Smooth muscle cell (in vitro differentiated cells): ENCODE measurements around the gene DYRK4. TPM values are rescaled to one million over a fixed set of nuclear protein-coding genes. Genes with fewer than 3 reads are reported as not detected.

Experiments
- DNase-seq: peaks from one replicate; lab custom pipeline; 2025; ENCODE audit not compliant: unreplicated experiment; lab: John Stamatoyannopoulos, UW
- H2AFZ ChIP-seq: fragments of 200-600 bp; sonication (generic); 2 replicates; pipeline ENCODE4 v1.6.0; 2016; ENCODE audit warnings: antibody characterized with exemption, low read depth, mild to moderate bottlenecking
- H3F3A ChIP-seq: fragments of 200-600 bp; sonication (generic); 2 replicates; pipeline ENCODE4 v1.6.0; 2017; ENCODE audit warnings: antibody characterized with exemption, low read depth
- H3K27ac ChIP-seq: fragments of 200-600 bp; sonication (generic); 2 replicates; pipeline ENCODE4 v1.5.1; 2016; ENCODE audit warnings: low read depth, mild to moderate bottlenecking
- H3K27me3 ChIP-seq: fragments of 200-600 bp; sonication (generic); 2 replicates; pipeline ENCODE4 v1.6.1; 2016; ENCODE audit warnings: low read depth, mild to moderate bottlenecking
- H3K36me3 ChIP-seq: fragments of 200-600 bp; sonication (generic); 2 replicates; pipeline ENCODE4 v1.5.1; 2016; ENCODE audit warnings: low read depth
- H3K4me1 ChIP-seq: fragments of 200-600 bp; sonication (generic); 2 replicates; pipeline ENCODE4 v1.5.1; 2016; ENCODE audit warnings: low read depth
- H3K4me2 ChIP-seq: fragments of 200-600 bp; sonication (generic); 2 replicates; pipeline ENCODE4 v1.6.0; 2016; ENCODE audit warnings: mild to moderate bottlenecking
- H3K4me3 ChIP-seq: fragments of 200-600 bp; sonication (generic); 2 replicates; pipeline ENCODE4 v1.5.1; 2016; ENCODE audit warnings: mild to moderate bottlenecking
- H3K79me2 ChIP-seq: fragments of 200-600 bp; sonication (generic); 2 replicates; pipeline ENCODE4 v1.6.0; 2016; ENCODE audit warnings: low read depth, mild to moderate bottlenecking
- H3K9ac ChIP-seq: fragments of 200-600 bp; sonication (generic); 2 replicates; pipeline ENCODE4 v1.6.0; 2016; ENCODE audit warnings: low read depth
- H3K9me3 ChIP-seq: fragments of 200-600 bp; sonication (generic); replicated peaks from 2 replicates; pipeline ENCODE4 v1.5.1; 2016; ENCODE audit warnings: low read depth
- H4K20me1 ChIP-seq: fragments of 200-600 bp; sonication (generic); 2 replicates; pipeline ENCODE4 v1.6.0; 2016; ENCODE audit warnings: low read depth
- WGBS: methylation state at CpG from one replicate; pipeline ENCODE4 v1.1.7; 2016; ENCODE audit warnings: low lambda C conversion rate; 5-methylcytosine and 5-hydroxymethylcytosine counted together
- polyA plus RNA-seq: library from polyadenylated mRNA; unstranded; fragments of >200 nt; fragmentation: Nextera tagmentation; extraction: Ambion mirVana; gene quantifications from 2 replicates; pipeline ENCODE4 v1.2.1, GENCODE V29; 2016
- total RNA-seq: library from RNA; depleted of rRNA; stranded (reverse); fragments of >200 nt; gene quantifications from 2 replicates; pipeline ENCODE4 v1.2.3, GENCODE V29; 2014
- TF ChIP-seq, protein P1 (sequence below): fragments of 200-600 bp; sonication (generic); IDR thresholded peaks from 2 replicates; pipeline ENCODE4 v1.5.1; 2017; ENCODE audit warnings: borderline replicate concordance, mild to moderate bottlenecking, antibody characterized with exemption; ENCODE audit not compliant: insufficient read depth, poor library complexity, severe bottlenecking

DYRK4 gene
- total and polyA plus RNA-seq, 2 experiments from 2014 or later = 27.1 to 61.6 TPM

- H3K27ac ChIP-seq = no peak overlapping the region
- H3K9ac ChIP-seq = no peak overlapping the region
- no peak overlapping the region for H2AFZ ChIP-seq
- H3K9me3 ChIP-seq = no peaks in the 10 kb centered on the region
- WGBS = 96% methylated on average over 2 of the region's 2 CpGs
- H3K4me2 ChIP-seq = no peak overlapping the region
- no peaks in the 10 kb centered on the region for H4K20me1 ChIP-seq
- no peaks in the 10 kb centered on the region for H3K27me3 ChIP-seq
- H3K4me1 ChIP-seq = peaks cover 4% of the 10 kb centered on the region
- TF ChIP-seq, protein P1, sequence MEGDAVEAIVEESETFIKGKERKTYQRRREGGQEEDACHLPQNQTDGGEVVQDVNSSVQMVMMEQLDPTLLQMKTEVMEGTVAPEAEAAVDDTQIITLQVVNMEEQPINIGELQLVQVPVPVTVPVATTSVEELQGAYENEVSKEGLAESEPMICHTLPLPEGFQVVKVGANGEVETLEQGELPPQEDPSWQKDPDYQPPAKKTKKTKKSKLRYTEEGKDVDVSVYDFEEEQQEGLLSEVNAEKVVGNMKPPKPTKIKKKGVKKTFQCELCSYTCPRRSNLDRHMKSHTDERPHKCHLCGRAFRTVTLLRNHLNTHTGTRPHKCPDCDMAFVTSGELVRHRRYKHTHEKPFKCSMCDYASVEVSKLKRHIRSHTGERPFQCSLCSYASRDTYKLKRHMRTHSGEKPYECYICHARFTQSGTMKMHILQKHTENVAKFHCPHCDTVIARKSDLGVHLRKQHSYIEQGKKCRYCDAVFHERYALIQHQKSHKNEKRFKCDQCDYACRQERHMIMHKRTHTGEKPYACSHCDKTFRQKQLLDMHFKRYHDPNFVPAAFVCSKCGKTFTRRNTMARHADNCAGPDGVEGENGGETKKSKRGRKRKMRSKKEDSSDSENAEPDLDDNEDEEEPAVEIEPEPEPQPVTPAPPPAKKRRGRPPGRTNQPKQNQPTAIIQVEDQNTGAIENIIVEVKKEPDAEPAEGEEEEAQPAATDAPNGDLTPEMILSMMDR = no peak
- H3K4me3 ChIP-seq = no peak overlapping the region
- DNase-seq = no peak
- H3K36me3 ChIP-seq = no peaks in the 10 kb centered on the region
- peaks cover 3% of the 10 kb centered on the region for H3F3A ChIP-seq
- no peaks in the 10 kb centered on the region for H3K79me2 ChIP-seq
Observed at GRCh38 chr12:4558171-4558570, 3.8 kb upstream of the DYRK4 start.

GRCh38 chr12:4563336-4563735, 1.3 kb downstream of the DYRK4 start:
- 17% methylated on average over 3 of the region's 3 CpGs for WGBS
- no peaks in the 10 kb centered on the region for H4K20me1 ChIP-seq
- no peaks in the 10 kb centered on the region for H3K79me2 ChIP-seq
- no peak overlapping the region for H3K4me2 ChIP-seq
- no peak overlapping the region for H3K4me3 ChIP-seq
- no peak overlapping the region for H3K27ac ChIP-seq
- no peaks in the 10 kb centered on the region for H3K36me3 ChIP-seq
- H3K4me1 ChIP-seq = peaks cover 4% of the 10 kb centered on the region
- no peak for DNase-seq
- peaks cover 39% of the 10 kb centered on the region for H3K27me3 ChIP-seq
- TF ChIP-seq, protein P1 = no peak
- H3F3A ChIP-seq = peaks cover 3% of the 10 kb centered on the region
- H3K9me3 ChIP-seq = no peaks in the 10 kb centered on the region
- H2AFZ ChIP-seq = no peak overlapping the region
- no peak overlapping the region for H3K9ac ChIP-seq

- TF ChIP-seq, protein P1 = no peak
- H3K4me3 ChIP-seq = no peak overlapping the region
- H3K4me2 ChIP-seq = no peak overlapping the region
- no peak overlapping the region for H3K9ac ChIP-seq
- peaks cover 3% of the 10 kb centered on the region for H3F3A ChIP-seq
- H2AFZ ChIP-seq = no peak overlapping the region
- no peaks in the 10 kb centered on the region for H3K79me2 ChIP-seq
- 96% methylated on average over 5 of the region's 5 CpGs for WGBS
- no peaks in the 10 kb centered on the region for H4K20me1 ChIP-seq
- H3K27ac ChIP-seq = no peak overlapping the region
- no peak for DNase-seq
- peaks cover 39% of the 10 kb centered on the region for H3K27me3 ChIP-seq
- H3K9me3 ChIP-seq = no peaks in the 10 kb centered on the region
- H3K4me1 ChIP-seq = peaks cover 4% of the 10 kb centered on the region
- no peaks in the 10 kb centered on the region for H3K36me3 ChIP-seq
Observed at GRCh38 chr12:4564818-4565217, 2.8 kb downstream of the DYRK4 start.

GRCh38 chr12:4566474-4566873, 4.5 kb downstream of the DYRK4 start:
- no peak for DNase-seq
- H3K4me3 ChIP-seq = no peak overlapping the region
- H3K27ac ChIP-seq = no peak overlapping the region
- H3K9ac ChIP-seq = no peak overlapping the region
- H3K79me2 ChIP-seq = no peaks in the 10 kb centered on the region
- H3K36me3 ChIP-seq = no peaks in the 10 kb centered on the region
- peaks cover 3% of the 10 kb centered on the region for H3F3A ChIP-seq
- H3K27me3 ChIP-seq = peaks cover 39% of the 10 kb centered on the region
- 85% methylated on average over 2 of the region's 2 CpGs for WGBS
- H2AFZ ChIP-seq = no peak overlapping the region
- no peaks in the 10 kb centered on the region for H4K20me1 ChIP-seq
- H3K4me1 ChIP-seq = peaks cover 4% of the 10 kb centered on the region
- H3K9me3 ChIP-seq = no peaks in the 10 kb centered on the region
- H3K4me2 ChIP-seq = no peak overlapping the region
- TF ChIP-seq, protein P1 = no peak
